ENCODE data around the gene NLRC3. TPM values are rescaled to one million over a fixed set of nuclear protein-coding genes. Genes with fewer than 3 reads are reported as not detected.

NLRC3 gene
- total and polyA plus RNA-seq, 7 donors: 0.25 to 1.4 (median 0.76) TPM

GRCh38 chr16:3564130-3564888 lies 12.9 kb downstream of the NLRC3 start:
- Histone ChIP-seq H3K9me3 (no peaks in the 10 kb centered on the region), H3K4me1 (no peaks in the 10 kb centered on the region), H3K27me3 (ENCODE audit: insufficient read depth in 3 of 3, low read length in 2 of 3) (no peaks in the 10 kb centered on the region), H3K36me3 (ENCODE audit: insufficient read depth in 1 of 2, low read depth in 1 of 2) (no peaks in the 10 kb centered on the region), H3K27ac (no peak overlapping the region), H3K4me3 (no peak overlapping the region)
- 93 to 96% (median 93%) methylated on average over 35 to 43 of the region's 43 CpGs for WGBS, 3 donors
- DNase-seq: peak in 1 of 2 donors; percentile 36
- TF ChIP-seq, protein P1, sequence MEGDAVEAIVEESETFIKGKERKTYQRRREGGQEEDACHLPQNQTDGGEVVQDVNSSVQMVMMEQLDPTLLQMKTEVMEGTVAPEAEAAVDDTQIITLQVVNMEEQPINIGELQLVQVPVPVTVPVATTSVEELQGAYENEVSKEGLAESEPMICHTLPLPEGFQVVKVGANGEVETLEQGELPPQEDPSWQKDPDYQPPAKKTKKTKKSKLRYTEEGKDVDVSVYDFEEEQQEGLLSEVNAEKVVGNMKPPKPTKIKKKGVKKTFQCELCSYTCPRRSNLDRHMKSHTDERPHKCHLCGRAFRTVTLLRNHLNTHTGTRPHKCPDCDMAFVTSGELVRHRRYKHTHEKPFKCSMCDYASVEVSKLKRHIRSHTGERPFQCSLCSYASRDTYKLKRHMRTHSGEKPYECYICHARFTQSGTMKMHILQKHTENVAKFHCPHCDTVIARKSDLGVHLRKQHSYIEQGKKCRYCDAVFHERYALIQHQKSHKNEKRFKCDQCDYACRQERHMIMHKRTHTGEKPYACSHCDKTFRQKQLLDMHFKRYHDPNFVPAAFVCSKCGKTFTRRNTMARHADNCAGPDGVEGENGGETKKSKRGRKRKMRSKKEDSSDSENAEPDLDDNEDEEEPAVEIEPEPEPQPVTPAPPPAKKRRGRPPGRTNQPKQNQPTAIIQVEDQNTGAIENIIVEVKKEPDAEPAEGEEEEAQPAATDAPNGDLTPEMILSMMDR (IDR thresholded peaks at IDR 0.05): no peak
- ATAC-seq: no peak
- intact Hi-C loops (cut with DNase I): no loop called here

- ATAC-seq: no peak
- no peaks in the 10 kb centered on the region for H3K4me1 ChIP-seq
- H3K27me3 ChIP-seq (ENCODE audit: insufficient read depth in 3 of 3, low read length in 2 of 3): no peaks in the 10 kb centered on the region
- no peaks in the 10 kb centered on the region for H3K36me3 ChIP-seq (ENCODE audit: insufficient read depth in 1 of 2, low read depth in 1 of 2)
- intact Hi-C loops (cut with DNase I): no loop called here
- DNase-seq: peak in 1 of 2 donors; percentile 29
- 93 to 97% (median 95%) methylated on average over 25 to 29 of the region's 29 CpGs for WGBS, 3 donors
- H3K9me3 ChIP-seq: no peaks in the 10 kb centered on the region
- H3K27ac ChIP-seq: no peak overlapping the region
- H3K4me3 ChIP-seq: no peak overlapping the region
- TF ChIP-seq, protein P1 (IDR thresholded peaks at IDR 0.05): no peak
These were observed 14.2 kb downstream of the NLRC3 start for GRCh38 chr16:3562914-3563480.

GRCh38 chr16:3561626-3562025 lies 15.6 kb downstream of the NLRC3 start:
- no peaks in the 10 kb centered on the region for H3K4me1 ChIP-seq
- intact Hi-C loops (cut with DNase I): no loop called here
- no peaks in the 10 kb centered on the region for H3K36me3 ChIP-seq (ENCODE audit: insufficient read depth in 1 of 2, low read depth in 1 of 2)
- WGBS, 3 donors: 83 to 88% (median 87%) methylated on average over 15 of the region's 15 CpGs
- peak in 1 of 2 donors; percentile 45 for DNase-seq
- TF ChIP-seq, protein P1 (IDR thresholded peaks at IDR 0.05): no peak
- ATAC-seq: no peak
- no peaks in the 10 kb centered on the region for H3K27me3 ChIP-seq (ENCODE audit: insufficient read depth in 3 of 3, low read length in 2 of 3)
- no peak overlapping the region for H3K4me3 ChIP-seq
- no peak overlapping the region for H3K27ac ChIP-seq
- H3K9me3 ChIP-seq: no peaks in the 10 kb centered on the region

DNA sequence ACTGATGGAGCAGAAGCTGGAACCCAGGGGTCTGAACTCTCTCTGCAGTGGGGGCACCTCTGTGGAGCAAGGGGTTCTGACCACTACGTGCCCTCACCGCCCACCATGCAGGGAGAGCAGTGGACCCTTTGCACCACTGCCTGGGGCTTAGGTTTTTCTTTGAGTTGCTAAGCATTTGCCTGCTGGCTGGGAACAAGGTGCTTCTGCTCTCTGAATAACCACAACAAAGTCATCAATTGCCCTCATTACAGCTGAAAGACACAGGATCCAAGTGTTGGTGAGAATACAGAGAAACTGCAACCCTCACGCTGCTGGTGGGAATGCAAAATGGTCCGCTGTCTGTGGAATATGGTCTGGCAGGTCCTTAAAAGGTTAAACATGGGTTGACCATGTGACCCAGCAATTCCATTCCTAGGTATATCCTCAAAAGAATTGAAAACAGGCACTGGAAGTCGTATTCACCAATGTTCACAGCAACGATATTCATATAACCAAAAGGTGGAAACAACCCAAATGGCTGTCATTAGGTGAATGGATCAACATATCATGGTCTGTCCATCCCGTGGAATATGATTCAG lies 22.8 kb downstream of the NLRC3 start:
- 89 to 91% (median 91%) methylated on average over 7 of the region's 7 CpGs for WGBS, 3 donors
- Histone ChIP-seq H3K27ac (no peak overlapping the region), H3K36me3 (ENCODE audit: insufficient read depth in 1 of 2, low read depth in 1 of 2) (no peaks in the 10 kb centered on the region), H3K27me3 (ENCODE audit: insufficient read depth in 3 of 3, low read length in 2 of 3) (no peaks in the 10 kb centered on the region), H3K4me1 (no peaks in the 10 kb centered on the region), H3K9me3 (no peaks in the 10 kb centered on the region), H3K4me3 (no peak overlapping the region)
- ATAC-seq (no peak), DNase-seq (no peak)
- TF ChIP-seq, protein P1 (IDR thresholded peaks at IDR 0.05): no peak
- intact Hi-C loops (cut with DNase I): no loop called here

All from psoas muscle (tissue), 8 donors.